Measurements from ENCODE around the gene TBC1D22A.

DNA sequence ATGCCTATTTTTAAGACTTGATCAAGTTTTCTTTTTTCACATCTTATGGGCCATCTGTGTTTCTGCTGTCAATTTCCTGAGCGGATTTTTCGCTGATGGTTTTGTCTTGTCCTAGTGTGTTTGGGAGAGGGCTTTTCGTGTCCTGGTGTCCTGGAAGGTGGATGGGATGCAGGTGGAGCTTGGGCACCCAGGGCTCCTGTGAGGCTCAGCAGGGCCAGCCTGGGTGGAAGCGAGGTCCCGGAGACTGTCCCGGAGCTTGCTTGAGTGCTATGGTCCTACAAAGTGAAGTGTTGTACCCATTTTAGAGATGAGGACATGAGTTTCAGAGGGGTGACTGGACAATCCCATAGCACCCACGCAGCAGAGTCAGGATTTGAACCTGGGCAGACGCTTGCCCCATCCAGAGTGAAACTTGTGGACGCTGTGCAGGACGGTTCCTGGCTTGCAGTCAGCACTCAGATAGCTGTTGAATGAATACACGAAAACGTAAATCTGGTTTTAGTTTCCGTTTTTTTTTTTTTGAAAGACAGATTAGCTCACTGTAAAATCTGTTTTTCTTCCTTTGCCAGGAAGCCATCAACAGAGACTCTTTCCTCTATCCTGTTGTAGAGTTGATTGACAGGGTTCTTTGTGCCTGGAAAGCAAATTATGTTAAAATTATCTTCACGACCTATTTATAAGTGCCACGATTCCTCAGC is 64.1 kb downstream of the TBC1D22A start:
- TF ChIP-seq EZH2 (IDR thresholded peaks at IDR 0.05; ENCODE audit: borderline replicate concordance, insufficient read depth, low read length, poor library complexity, severe bottlenecking) (no peak), CTCF (IDR thresholded peaks at IDR 0.05; ENCODE audit: poor library complexity, severe bottlenecking) (no peak), REST (IDR thresholded peaks at IDR 0.05; ENCODE audit: borderline replicate concordance) (no peak), POLR2AphosphoS5 (IDR thresholded peaks at IDR 0.05) (no peak)
